ENCODE measurements around the gene ANKS4B.
"Not testable (repeated sequence)": the region's sequence is repeated elsewhere in the genome, so short reads cannot be mapped to it uniquely, and the experiment has no call there.

The ANKS4B gene

GRCh38 chr16:21190013-21190412 lies 43.5 kb upstream of the ANKS4B start:
- TF ChIP-seq, protein P1, sequence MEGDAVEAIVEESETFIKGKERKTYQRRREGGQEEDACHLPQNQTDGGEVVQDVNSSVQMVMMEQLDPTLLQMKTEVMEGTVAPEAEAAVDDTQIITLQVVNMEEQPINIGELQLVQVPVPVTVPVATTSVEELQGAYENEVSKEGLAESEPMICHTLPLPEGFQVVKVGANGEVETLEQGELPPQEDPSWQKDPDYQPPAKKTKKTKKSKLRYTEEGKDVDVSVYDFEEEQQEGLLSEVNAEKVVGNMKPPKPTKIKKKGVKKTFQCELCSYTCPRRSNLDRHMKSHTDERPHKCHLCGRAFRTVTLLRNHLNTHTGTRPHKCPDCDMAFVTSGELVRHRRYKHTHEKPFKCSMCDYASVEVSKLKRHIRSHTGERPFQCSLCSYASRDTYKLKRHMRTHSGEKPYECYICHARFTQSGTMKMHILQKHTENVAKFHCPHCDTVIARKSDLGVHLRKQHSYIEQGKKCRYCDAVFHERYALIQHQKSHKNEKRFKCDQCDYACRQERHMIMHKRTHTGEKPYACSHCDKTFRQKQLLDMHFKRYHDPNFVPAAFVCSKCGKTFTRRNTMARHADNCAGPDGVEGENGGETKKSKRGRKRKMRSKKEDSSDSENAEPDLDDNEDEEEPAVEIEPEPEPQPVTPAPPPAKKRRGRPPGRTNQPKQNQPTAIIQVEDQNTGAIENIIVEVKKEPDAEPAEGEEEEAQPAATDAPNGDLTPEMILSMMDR (IDR thresholded peaks at IDR 0.05; ENCODE audit: low read depth, low read length, missing control alignments), result no peak
- no peak overlapping the region for H3K4me3 ChIP-seq (replicated peaks; ENCODE audit: low read depth, low read length)

DNA sequence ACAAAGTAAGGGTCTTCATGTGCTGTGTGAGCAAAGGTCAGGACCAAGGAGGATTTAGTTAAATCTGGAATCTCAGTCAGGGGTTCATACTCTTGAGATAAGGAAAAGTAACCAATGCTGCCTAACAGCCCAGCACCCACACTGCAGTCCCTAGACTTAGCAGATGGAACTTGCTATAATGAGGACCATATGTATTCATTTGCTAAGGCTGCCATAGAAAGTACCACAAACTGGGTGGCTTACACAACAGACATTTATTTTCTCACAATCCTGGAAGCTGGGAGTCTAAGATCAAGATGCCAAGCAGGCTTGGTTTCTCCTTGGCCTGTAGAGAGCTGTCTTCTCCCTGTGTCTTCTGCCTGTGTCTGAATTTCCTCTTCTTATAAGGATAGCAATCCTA lies 42.9 kb upstream of the ANKS4B start:
- TF ChIP-seq, protein P1 (IDR thresholded peaks at IDR 0.05; ENCODE audit: low read depth, low read length, missing control alignments), result no peak
- no peak for DNase-seq (ENCODE audit: extremely low read depth, low read depth)
- no peak overlapping the region for H3K4me3 ChIP-seq (replicated peaks; ENCODE audit: low read depth, low read length)

More at GRCh38 chr16:21190013-21190412, 43.5 kb upstream of the ANKS4B start:
- DNase-seq (ENCODE audit: extremely low read depth, low read depth), result no peak

- no peak for DNase-seq (ENCODE audit: extremely low read depth, low read depth)
- H3K4me3 ChIP-seq (replicated peaks; ENCODE audit: low read depth, low read length), result no peak overlapping the region
- TF ChIP-seq, protein P1 (IDR thresholded peaks at IDR 0.05; ENCODE audit: low read depth, low read length, missing control alignments), result no peak
Measured at GRCh38 chr16:21192991-21193390, 40.5 kb upstream of the ANKS4B start.

DNA sequence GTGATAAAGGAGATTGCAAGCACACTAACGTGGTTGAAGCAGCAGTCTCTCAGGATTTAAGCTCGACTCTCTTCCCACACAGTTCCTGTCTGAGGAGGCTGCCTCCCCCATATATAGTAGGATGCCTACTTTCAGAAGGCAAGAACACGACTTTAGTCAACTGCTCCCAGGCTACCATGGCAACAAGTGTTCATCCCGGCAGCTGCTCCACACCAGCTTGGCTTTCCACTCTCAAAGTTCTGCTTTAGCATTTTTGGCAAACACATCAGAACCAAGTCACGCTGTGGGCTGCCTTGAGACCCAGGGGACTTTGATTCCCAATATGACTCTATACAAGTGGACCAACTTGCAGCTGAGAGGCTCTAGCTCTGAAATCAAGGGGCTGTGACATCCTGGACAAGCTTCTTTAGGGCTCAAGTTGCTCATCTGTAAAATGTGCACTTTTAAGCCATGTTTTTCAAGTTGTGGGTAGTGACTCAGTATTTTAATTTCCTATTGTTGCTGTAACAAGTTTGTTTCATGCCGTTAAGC lies 38.7 kb upstream of the ANKS4B start:
- TF ChIP-seq, protein P1 (IDR thresholded peaks at IDR 0.05; ENCODE audit: low read depth, low read length, missing control alignments), result no peak
- no peak for DNase-seq (ENCODE audit: extremely low read depth, low read depth)
- no peak overlapping the region for H3K4me3 ChIP-seq (replicated peaks; ENCODE audit: low read depth, low read length)

GRCh38 chr16:21195330-21195729 lies 38.2 kb upstream of the ANKS4B start:
- DNase-seq (ENCODE audit: extremely low read depth, low read depth); H3K4me3 ChIP-seq (replicated peaks; ENCODE audit: low read depth, low read length): not testable (repeated sequence)

DNA sequence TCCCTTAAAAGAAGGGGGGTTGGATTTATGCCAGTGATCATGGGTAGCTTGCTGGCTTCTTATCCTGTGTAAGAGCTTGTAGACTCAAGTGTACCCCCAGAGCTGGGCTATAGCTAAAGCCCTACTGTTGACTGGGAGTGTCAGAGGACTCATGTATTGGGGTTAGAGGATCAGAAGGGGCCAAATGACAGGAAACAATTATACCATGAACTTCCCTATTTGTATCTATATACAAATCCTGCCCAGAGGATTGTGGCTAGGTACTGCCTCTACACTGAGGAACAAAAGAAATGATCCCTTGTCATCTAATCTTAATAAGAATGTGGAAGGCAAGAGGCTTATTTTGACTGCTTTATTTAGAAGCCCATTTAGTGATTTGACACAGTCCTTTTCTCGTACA lies 36.4 kb upstream of the ANKS4B start:
- H3K4me3 ChIP-seq (replicated peaks; ENCODE audit: low read depth, low read length), result no peak overlapping the region
- TF ChIP-seq, protein P1 (IDR thresholded peaks at IDR 0.05; ENCODE audit: low read depth, low read length, missing control alignments), result no peak
- DNase-seq (ENCODE audit: extremely low read depth, low read depth), result no peak

GRCh38 chr16:21197621-21198020 lies 35.9 kb upstream of the ANKS4B start:
- H3K4me3 ChIP-seq (replicated peaks; ENCODE audit: low read depth, low read length), result no peak overlapping the region
- no peak for DNase-seq (ENCODE audit: extremely low read depth, low read depth)
- TF ChIP-seq, protein P1 (IDR thresholded peaks at IDR 0.05; ENCODE audit: low read depth, low read length, missing control alignments), result no peak

All from HFF-Myc (cell line).